Measurements from ENCODE around the gene MPHOSPH8.

The MPHOSPH8 gene

GRCh38 chr13:19591864-19592263 is 41.6 kb upstream of the MPHOSPH8 start:
- DNase-seq (ENCODE audit: extremely low read depth, insufficient read length), result no peak
- Histone ChIP-seq H3K4me3 (replicated peaks; ENCODE audit: low read depth, low read length) (no peak overlapping the region), H3K36me3 (ENCODE audit: control insufficient read depth, insufficient read depth, low read length) (no peaks in the 10 kb centered on the region), H3K27me3 (replicated peaks; ENCODE audit: control insufficient read depth, insufficient read depth, low read length) (no peaks in the 10 kb centered on the region)
- no peak for TF ChIP-seq CTCF (IDR thresholded peaks at IDR 0.05; ENCODE audit: insufficient read depth, low read length, poor library complexity, severe bottlenecking)

GRCh38 chr13:19592657-19593180 is 40.7 kb upstream of the MPHOSPH8 start:
- no peak for DNase-seq (ENCODE audit: extremely low read depth, insufficient read length)
- no peak for TF ChIP-seq CTCF (IDR thresholded peaks at IDR 0.05; ENCODE audit: insufficient read depth, low read length, poor library complexity, severe bottlenecking)
- Histone ChIP-seq H3K4me3 (replicated peaks; ENCODE audit: low read depth, low read length) (no peak overlapping the region), H3K36me3 (ENCODE audit: control insufficient read depth, insufficient read depth, low read length) (no peaks in the 10 kb centered on the region), H3K27me3 (replicated peaks; ENCODE audit: control insufficient read depth, insufficient read depth, low read length) (no peaks in the 10 kb centered on the region)

- Histone ChIP-seq H3K27me3 (replicated peaks; ENCODE audit: control insufficient read depth, insufficient read depth, low read length) (no peaks in the 10 kb centered on the region), H3K36me3 (ENCODE audit: control insufficient read depth, insufficient read depth, low read length) (no peaks in the 10 kb centered on the region), H3K4me3 (replicated peaks; ENCODE audit: low read depth, low read length) (no peak overlapping the region)
- DNase-seq (ENCODE audit: extremely low read depth, insufficient read length), result no peak
- no peak for TF ChIP-seq CTCF (IDR thresholded peaks at IDR 0.05; ENCODE audit: insufficient read depth, low read length, poor library complexity, severe bottlenecking)
These were observed 37.4 kb upstream of the MPHOSPH8 start for GRCh38 chr13:19596086-19596485.

GRCh38 chr13:19596960-19597361 is 36.5 kb upstream of the MPHOSPH8 start:
- Histone ChIP-seq H3K36me3 (ENCODE audit: control insufficient read depth, insufficient read depth, low read length) (no peaks in the 10 kb centered on the region), H3K27me3 (replicated peaks; ENCODE audit: control insufficient read depth, insufficient read depth, low read length) (no peaks in the 10 kb centered on the region), H3K4me3 (replicated peaks; ENCODE audit: low read depth, low read length) (no peak overlapping the region)
- no peak for TF ChIP-seq CTCF (IDR thresholded peaks at IDR 0.05; ENCODE audit: insufficient read depth, low read length, poor library complexity, severe bottlenecking)
- DNase-seq (ENCODE audit: extremely low read depth, insufficient read length), result no peak

- Histone ChIP-seq H3K36me3 (ENCODE audit: control insufficient read depth, insufficient read depth, low read length) (no peaks in the 10 kb centered on the region), H3K4me3 (replicated peaks; ENCODE audit: low read depth, low read length) (no peak overlapping the region), H3K27me3 (replicated peaks; ENCODE audit: control insufficient read depth, insufficient read depth, low read length) (no peaks in the 10 kb centered on the region)
- no peak for TF ChIP-seq CTCF (IDR thresholded peaks at IDR 0.05; ENCODE audit: insufficient read depth, low read length, poor library complexity, severe bottlenecking)
- DNase-seq (ENCODE audit: extremely low read depth, insufficient read length), result no peak
These were observed 35.9 kb upstream of the MPHOSPH8 start for GRCh38 chr13:19597523-19597922.

All from GM06990 (cell line).